GM19463 (cell line): ENCODE results near the gene DDC.

Source experiments
- ATAC-seq: cut with Tn5 transposase; IDR thresholded peaks from one replicate; pipeline ENCODE4 v1.9.1; 2021; ENCODE audit warnings: mild to moderate bottlenecking, moderate library complexity; ENCODE audit not compliant: unreplicated experiment

Gene DDC, protein sequence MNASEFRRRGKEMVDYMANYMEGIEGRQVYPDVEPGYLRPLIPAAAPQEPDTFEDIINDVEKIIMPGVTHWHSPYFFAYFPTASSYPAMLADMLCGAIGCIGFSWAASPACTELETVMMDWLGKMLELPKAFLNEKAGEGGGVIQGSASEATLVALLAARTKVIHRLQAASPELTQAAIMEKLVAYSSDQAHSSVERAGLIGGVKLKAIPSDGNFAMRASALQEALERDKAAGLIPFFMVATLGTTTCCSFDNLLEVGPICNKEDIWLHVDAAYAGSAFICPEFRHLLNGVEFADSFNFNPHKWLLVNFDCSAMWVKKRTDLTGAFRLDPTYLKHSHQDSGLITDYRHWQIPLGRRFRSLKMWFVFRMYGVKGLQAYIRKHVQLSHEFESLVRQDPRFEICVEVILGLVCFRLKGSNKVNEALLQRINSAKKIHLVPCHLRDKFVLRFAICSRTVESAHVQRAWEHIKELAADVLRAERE

DNA sequence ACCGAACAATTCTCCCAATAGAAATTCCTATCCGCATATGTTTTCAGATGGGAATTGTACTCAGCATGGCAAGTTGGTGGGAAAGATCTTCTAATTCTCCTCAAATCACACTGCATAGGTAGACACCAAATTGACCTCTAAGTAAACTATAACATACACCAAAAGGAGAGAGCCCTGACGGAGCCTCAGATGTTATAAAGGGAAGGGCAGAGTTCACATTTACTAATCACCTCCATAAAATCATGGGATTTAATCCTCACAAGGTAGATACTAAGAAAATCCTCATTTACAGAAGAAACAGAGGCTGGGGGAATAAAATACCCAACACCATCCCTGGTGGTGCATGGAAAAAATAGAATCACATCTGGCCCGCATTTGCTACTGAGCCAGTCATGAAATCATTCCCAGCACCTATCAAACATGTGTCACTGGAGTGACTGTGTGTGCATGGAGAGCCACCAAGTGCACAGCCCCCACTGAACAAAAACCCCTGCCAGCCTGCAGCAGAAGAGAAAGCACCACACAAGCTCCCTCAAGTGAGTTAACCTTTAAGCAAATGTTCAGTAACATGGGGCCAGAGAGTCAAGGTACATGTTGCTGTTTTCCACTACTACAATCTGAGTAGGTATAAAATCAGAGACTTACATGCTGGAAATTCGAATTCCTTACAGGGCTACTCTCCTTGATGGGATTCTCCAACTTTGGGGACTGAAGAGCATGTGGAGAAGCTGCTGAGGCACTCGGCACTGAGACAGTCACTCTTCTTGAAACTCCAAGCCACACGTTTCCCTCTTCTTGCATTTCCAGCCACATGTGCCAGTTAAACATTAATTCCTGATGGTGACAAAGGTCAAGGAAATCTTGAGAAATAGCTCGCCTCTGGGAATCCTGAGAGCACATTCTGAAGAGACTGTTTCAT, at the start of gene DDC:
Gene DDC, minus strand, starts transcription at position 766 of the 919 bp plus-strand sequence. CDS start 21,320 bp downstream, outside the sequence.
- ATAC-seq: no peak

DNA sequence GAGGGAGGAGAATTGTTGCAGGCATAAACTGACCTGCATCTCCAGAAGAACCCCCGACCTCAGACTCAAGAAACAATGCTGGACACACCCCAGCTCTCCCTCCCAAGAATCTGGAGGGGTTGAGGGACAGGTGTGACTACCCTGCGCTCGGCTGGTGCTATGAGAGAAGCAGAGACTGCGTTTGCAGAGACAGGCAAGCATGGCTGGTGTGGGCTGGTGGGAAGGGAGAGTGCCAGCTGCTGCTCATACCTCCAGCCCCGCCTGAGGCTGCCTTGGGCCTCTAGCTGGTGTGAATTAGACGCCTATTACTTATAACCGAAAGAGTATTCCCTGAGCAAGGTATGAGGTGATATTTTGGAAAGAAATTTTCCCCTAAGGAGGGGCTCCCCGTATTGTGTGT, 48.3 kb upstream of the DDC start:
- no peak for ATAC-seq

DNA sequence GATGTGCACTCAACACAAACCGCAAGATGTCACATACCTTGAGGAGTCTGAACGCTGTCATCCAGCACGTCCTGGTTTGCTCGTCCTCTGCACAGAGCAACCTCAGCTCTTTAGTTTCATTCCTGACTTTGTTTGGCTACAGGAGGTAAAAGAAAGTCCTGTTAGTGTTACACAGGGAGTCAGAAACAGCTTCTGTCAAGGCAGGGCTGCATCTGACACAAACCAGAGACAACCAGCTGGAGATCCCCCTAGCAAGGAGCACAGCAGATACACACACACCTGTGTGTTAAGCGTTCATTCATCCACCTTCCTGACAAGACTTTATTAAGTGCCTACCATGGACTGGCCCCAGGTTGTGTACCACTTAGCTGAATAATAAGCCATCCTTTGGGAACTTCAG, 47.5 kb upstream of the DDC start:
- no peak for ATAC-seq

DNA sequence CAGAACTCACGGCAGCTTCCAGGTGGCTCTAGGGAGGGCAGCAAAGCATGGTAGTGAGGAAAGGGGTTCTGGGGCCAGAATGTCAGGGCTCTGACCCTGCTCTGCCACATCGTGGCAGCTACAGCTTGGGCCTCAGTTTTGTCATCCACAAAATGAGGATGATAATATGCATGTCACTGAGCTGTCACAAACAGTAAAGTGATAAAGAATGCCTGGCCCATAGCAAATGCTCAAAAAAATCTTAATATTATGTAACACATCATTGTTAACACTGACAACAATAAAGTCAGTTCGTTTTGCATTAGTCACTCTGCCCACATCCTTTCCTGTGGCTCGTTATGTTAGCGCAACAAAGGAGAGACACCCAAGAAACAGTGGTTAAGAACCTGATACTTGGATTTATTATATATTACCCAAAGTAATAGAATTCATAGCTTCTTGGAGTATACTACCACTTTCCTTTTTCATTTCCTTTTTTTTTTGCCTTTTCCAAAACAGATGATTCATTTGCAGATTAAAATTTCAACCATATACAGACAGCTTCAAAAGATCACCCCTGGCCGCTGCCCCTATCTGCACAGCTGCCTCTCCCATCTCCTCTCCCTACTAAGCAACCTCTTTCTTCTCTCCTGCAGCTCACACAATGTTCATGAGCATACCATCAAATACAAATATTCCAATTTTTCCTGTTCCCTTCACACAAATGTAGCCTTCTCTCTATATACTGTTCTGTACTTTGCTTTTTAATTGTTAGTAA, 45.5 kb upstream of the DDC start:
- ATAC-seq: peak; percentile 64

DNA sequence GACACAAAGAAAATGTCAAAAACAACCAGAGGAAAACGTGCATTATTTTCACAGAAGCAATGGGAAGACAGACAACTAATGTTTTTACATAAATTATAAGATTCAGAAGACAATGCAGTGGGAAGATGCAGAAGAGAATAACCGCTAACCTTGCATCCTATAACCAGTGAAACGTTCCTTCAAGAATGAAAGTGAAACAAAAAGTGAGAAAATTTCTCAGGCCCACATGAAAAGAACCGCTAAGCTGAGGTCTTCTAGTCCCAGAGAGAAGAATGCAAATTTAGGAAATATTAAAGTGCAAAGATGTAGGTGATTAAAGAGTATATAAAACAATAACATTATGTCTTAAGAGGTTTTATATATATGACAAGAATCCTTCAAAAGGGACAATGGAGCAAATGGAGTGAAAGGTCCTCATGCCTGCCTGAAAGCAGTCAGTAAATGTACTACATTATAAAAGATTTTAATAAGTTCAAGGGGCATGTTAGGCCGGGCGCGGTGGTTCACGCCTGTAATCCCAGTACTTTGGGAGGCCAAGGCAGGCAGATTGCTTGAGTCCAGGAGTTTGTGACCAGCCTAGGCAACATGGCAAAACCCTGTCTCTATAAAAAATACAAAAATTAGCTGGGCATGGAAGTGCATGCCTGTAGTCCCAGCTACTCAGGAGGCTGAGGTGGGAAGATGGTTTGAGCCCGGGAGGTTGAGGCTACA, 43.1 kb upstream of the DDC start:
- peak; percentile 41 for ATAC-seq

DNA sequence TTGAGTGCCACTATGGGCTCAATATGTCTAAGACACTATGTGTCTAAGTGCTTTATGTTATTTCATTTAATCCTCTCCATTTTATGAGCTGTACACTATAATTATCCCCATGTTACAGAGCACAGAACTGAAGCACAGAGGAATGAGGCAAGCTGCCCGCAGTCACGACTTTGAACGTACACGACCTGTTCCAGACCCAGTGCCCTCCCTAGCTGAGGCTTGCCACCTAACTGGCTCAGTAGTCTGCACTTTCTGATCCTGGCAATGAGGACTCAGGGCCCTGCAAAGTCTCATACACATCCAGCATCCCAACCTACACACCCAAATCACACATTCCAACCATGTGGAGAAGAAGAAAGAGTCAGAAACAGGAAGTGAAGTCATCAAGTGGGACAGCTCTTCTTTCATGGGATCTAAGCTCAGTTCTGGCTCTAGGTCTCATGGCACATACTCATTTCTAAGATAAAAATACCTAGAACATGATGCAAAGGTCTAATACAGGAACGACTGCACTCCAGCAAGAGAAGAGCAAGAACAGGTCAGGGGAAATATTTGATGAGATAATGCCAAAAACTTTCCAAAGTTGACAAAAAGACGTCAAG, 42.4 kb upstream of the DDC start:
- ATAC-seq: no peak

DNA sequence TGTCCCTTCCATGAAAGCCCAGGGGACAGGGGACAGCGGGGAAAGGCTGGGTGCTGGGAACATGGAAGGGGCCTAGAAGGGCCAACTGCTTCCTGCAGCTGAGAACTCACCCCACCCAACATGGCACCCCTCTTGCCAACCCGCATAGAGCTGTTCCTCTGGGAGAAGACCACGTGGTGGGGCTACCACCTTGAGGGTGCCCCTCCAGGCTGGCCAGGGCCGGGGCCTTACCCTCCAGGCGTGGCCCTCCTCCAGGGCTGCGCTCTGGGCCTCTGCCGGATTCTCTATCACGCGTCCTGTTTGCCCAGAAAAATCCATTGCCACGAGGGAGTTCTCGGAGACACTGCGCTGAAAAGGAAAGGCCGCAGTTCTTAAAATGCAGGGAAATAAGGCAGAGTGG, 39.9 kb upstream of the DDC start:
- ATAC-seq: no peak

DNA sequence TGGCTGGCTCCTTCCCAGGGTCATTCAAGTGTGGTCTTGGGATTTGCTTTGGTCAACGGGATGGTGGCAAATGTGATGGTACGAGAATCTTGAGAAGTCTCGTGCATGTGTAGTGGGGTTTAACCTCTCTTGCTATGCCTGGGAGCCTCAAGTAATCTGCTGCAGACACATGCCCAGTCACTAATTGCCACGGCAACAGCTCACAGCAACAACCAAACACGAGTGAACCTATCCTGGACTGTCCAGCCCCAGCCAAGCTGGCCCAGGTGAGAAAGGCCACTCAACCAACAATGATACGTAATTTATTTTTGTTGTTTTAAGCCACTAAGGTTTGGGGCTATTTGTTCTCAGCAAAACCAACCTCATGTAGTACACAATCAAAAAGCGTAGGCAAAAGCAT, 38.1 kb upstream of the DDC start:
- no peak for ATAC-seq

DNA sequence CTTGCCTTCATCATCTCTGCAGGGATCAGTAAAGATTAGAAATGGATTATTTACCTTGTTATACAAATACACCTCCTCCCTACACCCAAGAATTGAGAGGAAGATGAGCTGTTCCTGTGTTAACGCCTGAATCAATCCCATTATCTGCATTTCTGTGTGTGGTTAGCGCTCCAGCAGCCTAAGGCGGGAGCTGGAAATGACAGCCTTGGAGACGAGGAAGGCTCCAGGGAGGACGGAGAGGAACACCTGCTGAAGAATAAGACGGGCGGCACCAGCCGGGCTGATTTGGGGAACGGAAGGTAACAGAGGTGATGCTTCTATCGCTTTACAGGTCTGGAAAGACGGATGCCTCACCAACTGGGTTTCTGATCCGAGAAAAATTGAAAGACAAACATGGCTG, 34.2 kb upstream of the DDC start:
- ATAC-seq: no peak

DNA sequence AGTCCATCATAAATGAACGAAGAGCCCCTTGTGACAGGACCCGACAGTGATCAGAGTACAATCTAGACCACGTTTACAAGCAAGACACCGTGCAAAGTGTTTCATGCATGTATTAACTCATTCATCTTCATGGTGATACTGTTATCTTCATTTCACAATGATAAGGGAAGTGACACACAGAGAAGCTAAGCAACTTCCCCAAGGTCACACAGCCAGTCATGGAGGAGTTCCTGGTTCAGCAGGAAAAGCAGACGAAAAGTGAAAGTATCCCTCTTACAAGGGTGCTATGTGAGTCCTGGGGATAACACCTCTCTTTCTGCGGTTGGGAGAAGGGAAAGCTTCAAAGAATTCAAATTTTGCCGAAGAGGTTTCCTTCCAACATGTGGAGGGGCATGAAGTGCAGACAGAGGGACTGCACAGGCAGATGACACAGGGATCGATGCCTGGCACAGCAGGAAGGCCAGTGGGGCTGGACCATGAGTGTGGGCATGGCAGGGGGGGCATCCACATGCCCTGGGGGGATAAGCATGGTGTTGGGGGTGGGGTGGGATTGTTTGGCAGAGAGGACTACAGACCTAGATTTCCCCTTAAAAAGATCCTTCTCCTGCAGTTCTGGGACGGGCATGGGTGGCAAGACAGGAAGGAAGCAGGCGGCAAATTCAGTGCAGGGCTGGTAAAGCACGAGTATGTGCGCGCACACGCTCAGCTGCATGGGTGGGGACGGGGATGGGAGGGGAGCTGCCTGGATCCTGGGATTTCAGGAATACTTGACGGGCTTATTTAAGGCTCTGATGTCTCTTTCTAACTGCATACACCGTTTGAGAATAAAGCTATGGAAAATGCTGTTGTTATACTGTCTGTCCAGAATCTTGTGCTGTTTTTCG, 33.5 kb upstream of the DDC start:
- no peak for ATAC-seq

DNA sequence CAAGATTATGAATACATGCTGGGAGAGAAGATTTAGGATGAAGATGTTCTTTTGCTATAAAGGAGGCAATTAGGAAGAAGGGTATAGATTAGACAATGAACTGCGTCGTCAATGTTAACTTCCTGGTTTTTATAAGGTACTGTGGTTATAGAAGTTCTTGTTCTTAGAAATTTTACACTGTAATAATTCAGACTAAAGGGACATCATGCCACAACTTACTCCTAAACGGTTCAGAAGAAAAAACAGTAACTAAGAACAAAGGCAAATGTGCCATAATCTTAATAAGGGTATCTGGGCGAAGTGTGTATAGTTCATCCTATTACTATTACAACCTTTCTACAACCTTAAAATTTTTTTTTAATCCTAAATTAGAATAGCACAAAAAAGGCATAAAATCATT, 31.3 kb upstream of the DDC start:
- ATAC-seq: no peak

DNA sequence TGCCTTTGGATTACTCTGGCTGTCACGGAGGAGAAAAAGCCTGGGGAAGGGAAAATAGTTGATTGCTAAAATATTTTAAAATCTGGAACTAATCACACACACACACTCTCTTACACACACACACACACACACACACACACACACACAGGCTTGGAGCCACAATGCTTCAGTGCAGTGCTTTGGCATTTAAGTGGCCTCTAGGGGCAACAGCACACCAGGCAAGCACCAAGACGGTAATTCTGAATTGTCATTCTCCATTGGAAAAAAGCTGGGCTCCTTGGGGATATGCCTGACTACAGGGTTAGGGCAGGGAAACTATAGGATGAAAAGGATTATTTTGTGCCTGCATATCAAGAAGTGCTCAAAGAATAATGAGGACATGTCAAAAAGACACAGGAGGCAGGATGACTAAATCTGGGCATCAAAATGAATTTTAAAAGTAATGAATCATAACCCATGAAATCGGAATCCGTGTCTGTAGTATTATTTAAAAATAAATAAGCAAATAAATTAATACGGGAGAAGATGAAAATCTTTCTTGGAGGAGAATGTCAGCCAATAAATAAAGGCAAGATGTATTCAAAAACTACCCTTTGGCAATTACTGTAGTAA, 30.4 kb upstream of the DDC start:
- ATAC-seq: peak; percentile 9

DNA sequence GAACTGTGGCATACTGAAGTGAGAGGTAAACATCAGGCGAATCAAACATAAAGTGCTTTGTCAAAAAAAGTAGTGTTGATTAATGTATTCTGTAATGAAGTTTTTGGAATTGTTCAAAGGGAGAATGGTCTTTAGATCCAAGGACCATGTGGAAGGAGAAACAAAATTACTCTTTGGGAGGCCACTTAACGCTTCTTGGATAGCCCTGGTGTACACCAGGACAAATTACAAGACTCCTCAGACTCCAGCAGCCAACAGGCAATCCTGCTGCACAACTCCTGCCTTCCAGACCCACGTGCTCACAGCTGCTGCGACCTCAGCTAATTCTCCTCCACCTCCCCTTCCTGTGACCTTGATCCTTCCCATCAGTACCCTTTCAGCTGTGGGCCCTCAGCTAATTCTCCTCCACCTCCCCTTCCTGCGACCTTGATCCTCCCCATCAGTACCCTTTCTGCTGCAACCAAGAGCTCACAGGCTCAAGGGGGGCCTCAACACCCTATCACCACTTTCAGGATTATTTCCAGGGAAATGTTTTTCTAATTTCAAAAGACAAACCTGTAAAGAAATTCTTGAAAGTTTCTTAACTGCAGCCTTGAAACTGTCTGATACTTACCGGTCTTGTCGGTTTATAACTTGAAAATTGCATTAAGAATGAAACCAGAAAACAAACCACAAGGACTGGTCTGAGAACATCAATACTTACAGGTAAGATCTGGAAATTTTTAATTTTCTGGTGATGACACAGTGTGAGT, 29.7 kb upstream of the DDC start:
- ATAC-seq: peak; percentile 39

DNA sequence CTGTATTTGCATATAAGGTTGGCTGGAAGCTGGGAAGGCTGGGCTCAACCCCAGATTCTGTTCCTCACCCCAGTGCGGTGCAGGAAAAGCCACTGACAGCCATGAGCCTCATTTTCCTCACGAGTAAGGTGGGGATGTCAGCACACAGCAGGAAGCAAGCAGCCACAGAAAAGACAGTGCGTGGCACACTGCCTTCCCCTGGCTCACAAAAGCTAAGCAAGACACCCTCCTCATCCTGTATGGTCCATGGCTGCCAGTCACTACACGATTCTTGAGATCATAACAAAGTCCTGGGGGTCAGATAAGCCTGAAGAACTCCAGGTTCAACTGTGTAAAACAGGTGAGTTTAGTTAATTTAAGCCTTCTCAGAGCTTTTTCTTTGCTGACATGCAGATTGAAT, 28.9 kb upstream of the DDC start:
- no peak for ATAC-seq

DNA sequence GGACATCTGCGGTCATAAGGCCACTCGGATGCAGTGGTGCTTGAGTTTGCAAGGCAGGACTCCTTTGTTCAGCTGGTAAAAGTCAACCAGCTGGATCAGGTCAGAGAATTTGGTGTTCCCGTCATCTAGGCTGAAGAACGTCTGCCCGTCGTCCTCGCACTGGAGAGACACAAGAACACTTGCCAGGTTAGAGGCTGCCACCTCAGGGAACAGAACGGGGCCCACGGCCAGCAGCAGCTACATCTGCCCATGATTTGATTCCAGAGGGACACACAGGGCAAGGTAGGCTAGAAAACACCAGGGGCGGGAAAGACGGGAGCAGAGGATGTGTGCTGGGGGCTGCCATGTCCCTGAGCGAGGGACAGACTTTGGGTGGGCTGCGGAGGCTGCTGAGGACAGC, 27.7 kb upstream of the DDC start:
- ATAC-seq: no peak

DNA sequence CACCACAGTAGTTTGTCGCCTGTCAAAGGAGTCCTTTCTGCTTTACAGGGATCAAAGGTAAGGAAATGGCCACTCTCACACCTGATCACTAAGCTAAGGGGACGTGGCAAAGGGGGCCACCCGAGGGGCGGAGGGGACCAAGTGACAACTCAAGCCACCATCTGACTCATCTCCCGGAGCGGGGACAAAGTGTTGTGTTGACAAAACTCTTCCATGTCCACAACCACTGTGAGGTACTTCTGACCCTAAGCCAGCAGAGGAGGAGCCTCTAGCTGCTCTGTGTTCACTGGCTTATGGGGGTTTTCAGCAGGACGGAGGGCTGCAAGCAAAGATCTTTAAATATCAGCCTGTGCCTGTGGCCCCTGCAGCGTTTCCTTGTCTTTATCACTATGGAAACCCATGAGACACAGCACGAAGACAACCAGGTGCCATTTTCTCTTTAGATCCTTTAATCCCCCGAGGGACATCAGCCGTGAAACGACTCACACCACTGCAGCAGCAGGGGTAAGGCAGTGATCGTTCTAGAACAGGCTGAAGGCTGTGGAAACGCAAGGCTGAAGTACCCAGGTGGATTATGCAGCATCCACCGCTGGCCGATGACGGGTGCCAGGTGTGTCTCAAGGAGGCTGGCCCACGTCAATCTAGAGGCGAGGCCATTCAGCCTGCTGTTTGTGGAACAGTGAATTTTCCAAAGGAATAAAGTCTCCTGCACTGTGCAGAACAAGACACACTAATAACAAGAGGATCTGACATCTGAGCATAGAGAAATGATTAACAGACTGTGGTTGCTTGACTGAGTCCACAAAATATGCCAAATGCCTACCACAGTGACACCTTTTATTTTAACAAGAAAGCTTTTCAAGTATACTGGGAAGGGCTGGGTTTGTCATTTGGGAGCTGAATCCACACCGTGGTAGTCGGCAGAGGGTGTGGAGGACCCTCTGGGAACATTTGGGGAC, 26.6 kb upstream of the DDC start:
- ATAC-seq: peak; percentile 61

DNA sequence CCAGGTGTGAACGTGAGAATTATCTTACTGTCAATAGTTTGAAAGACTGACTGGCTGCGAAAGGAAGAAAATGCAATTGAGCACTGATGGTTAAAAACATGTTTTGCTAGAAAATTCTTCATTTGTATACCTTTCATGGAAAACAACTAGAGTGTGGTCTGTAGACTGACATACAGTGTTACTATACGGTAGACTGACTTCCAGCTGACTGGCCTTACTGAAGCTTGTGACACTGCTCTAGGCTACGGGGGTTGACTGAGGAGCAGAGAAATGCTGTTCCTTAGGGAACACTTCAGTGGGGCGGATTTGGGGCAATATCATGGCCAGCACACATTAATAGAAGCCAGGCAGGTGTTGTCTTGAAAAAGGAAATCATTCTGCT, 25.9 kb upstream of the DDC start:
- ATAC-seq: no peak
